Stomach (tissue), 9 donors: ENCODE results near the gene UBAC2. TPM values are rescaled to one million over a fixed set of nuclear protein-coding genes. Genes with fewer than 3 reads are reported as not detected.

Source experiments
- DNase-seq, 2 donors: peaks; one replicate each; pipeline versions ENCODE4 v3.0.0 to v3.0.0-alpha.2; 2013 to 2019
- H3K27ac ChIP-seq, 5 donors: fragments of 200-600 bp in 4 of 5; sonication (generic) in 4 of 5; one replicate each; pipeline ENCODE4 v1.5.1; 2013 to 2019; ENCODE audit warnings: mild to moderate bottlenecking in 1 of 5, moderate library complexity in 1 of 5
- H3K27me3 ChIP-seq, 3 donors: fragments of 200-600 bp; sonication (generic); one replicate each; pipeline ENCODE4 v1.5.1; 2017 to 2019; ENCODE audit warnings: mixed run types in 1 of 3
- H3K36me3 ChIP-seq, 4 donors: fragments of 200-600 bp; sonication (generic); 1 replicate in 3 of 4; 2 replicates in 1 of 4; pipeline ENCODE4 v1.5.1; 2016 to 2019
- H3K4me1 ChIP-seq, 4 donors: fragments of 200-600 bp; sonication (generic); one replicate each; pipeline ENCODE4 v1.5.1; 2016 to 2019
- H3K4me3 ChIP-seq, 4 donors: fragments of 200-600 bp; sonication (generic) in 3 of 4; one replicate each; pipeline ENCODE4 v1.5.1; 2016 to 2019; ENCODE audit warnings: mild to moderate bottlenecking in 1 of 4
- H3K9me3 ChIP-seq, 4 donors: fragments of 200-600 bp; sonication (generic); one replicate each; pipeline ENCODE4 v1.5.1; 2016 to 2019
- EP300 ChIP-seq: sonication (generic); formaldehyde crosslinking; IDR thresholded peaks from one replicate; pipeline ENCODE4 v1.6.1; 2017; ENCODE audit warnings: antibody characterized with exemption
- POLR2A ChIP-seq, 4 donors: fragments of 450-650 bp; IDR thresholded peaks; one replicate each; pipeline ENCODE4 v1.6.1; 2016; ENCODE audit warnings: antibody characterized with exemption in 4 of 4, control low read depth in 2 of 4, mild to moderate bottlenecking in 1 of 4, moderate library complexity in 1 of 4
- POLR2AphosphoS5 ChIP-seq, 3 donors: sonication (generic); formaldehyde crosslinking; IDR thresholded peaks; one replicate each; pipeline ENCODE4 v1.6.1; 2016; ENCODE audit warnings: antibody characterized with exemption in 3 of 3
- WGBS, 5 donors: extraction: QIAGEN DNeasy Blood & Tissue Kit in 3 of 5; methylation state at CpG; one replicate each; pipeline versions ENCODE4 v1.1.5 to v1.1.7; 2013 to 2018; 5-methylcytosine and 5-hydroxymethylcytosine counted together
- intact Hi-C: fragments of 100-400 bp; cut with DNase I; formaldehyde crosslinking; loops from one replicate; pipeline ENCODE4 v1.15.1; 2023; ENCODE audit warnings: low total_unique reads
- polyA plus RNA-seq, 3 donors: library from polyadenylated mRNA; stranded (reverse); fragments of 200-250 nt; gene quantifications; one replicate each; pipeline ENCODE4 v1.2.3, GENCODE V29; 2013
- total RNA-seq, 5 donors: library from RNA; depleted of rRNA; stranded (reverse); fragments of >200 nt; gene quantifications; one replicate each; pipeline versions ENCODE4 v1.1.0 to v1.2.3, GENCODE V29; 2014 to 2016
- TF ChIP-seq, protein P1 (sequence below), 7 experiments: fragments of 450-650 bp in 4 of 7; fragments of 200-600 bp in 3 of 7; sonication (generic) in 3 of 7; IDR thresholded peaks; one replicate each; pipeline ENCODE4 v1.5.1; 2016 to 2019; ENCODE audit warnings: antibody characterized with exemption in 7 of 7, control low read depth in 2 of 7, mild to moderate bottlenecking in 1 of 7
- donor health status: healthy with polysubstance abuse.
- donor health status: Bipolar disorder and iron deficiency.
- donor health status: healthy.

Gene UBAC2
- total and polyA plus RNA-seq, 8 donors, result 18.1 to 68.8 (median 40.1) TPM

DNA sequence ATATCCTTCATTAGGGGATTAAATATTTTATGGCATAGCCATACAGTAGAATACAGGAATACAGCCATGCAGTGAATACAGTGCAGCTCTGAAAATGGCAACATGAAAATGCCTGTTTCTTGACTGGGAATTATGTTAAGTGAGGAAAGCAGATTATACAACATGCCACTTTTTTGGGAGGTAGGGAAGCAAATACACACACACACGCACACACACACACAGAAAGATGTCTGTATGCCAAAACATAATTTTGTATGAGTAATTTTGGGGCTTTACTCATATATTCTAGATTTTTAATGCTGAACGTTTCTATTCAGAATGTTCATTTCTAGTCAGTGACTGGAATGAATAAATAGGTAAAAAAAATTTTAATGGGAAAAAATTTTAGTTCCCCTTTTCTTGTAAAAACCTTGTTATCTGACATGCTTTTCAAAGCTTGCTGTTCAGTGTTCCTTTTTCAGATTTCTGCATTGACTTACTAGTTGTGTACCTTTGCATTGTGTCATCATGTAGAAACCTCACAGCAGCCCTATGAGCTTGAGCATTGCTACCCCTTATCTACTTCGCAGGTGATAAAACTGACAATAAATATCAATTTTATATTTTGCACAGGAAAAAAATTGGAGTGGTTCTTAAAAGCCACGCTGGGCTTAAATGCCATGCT, 98.7 kb downstream of the UBAC2 start:
- 75 to 86% (median 80%) methylated on average over 4 of the region's 4 CpGs for WGBS, 5 donors
- H3K4me1 ChIP-seq, result peaks cover 6 to 66% (median 29%) of the 10 kb centered on the region in 4 donors
- peak overlapping the region in 1 of 5 donors; percentile 17 for H3K27ac ChIP-seq

DNA sequence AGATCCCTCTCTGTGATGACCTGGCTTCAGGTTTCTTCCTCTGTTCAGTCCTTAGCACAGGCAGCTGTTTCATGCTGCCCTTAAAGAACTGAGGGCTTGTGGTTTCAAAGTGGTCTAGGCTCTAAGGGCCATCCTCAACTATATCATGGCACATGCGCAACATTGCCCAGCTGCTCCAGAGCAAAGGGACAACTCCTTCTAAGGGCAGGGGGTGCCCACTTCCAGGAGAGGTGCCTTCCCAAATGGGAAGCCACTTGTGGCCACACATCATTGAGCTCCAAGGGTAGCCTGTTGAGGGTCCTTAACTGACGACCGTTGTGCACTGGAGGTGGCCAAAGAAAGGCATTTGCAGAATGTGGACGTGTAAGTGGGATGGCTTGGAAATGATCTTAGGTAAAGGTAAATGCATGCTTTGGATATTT, 99.3 kb downstream of the UBAC2 start:
- intact Hi-C loops, result no loop called here
- no peak overlapping the region for H3K27ac ChIP-seq
- 87 to 95% (median 92%) methylated on average over 4 of the region's 4 CpGs for WGBS, 5 donors
- no peak overlapping the region for H3K4me3 ChIP-seq
- H3K4me1 ChIP-seq, result peaks cover 6 to 65% (median 29%) of the 10 kb centered on the region in 4 donors
- H3K36me3 ChIP-seq, result peaks cover 0 to 9% (median 9%) of the 10 kb centered on the region in 4 donors
- H3K9me3 ChIP-seq, result no peaks in the 10 kb centered on the region
- DNase-seq, result no peak
- H3K27me3 ChIP-seq, result no peaks in the 10 kb centered on the region
- TF ChIP-seq, protein P1, sequence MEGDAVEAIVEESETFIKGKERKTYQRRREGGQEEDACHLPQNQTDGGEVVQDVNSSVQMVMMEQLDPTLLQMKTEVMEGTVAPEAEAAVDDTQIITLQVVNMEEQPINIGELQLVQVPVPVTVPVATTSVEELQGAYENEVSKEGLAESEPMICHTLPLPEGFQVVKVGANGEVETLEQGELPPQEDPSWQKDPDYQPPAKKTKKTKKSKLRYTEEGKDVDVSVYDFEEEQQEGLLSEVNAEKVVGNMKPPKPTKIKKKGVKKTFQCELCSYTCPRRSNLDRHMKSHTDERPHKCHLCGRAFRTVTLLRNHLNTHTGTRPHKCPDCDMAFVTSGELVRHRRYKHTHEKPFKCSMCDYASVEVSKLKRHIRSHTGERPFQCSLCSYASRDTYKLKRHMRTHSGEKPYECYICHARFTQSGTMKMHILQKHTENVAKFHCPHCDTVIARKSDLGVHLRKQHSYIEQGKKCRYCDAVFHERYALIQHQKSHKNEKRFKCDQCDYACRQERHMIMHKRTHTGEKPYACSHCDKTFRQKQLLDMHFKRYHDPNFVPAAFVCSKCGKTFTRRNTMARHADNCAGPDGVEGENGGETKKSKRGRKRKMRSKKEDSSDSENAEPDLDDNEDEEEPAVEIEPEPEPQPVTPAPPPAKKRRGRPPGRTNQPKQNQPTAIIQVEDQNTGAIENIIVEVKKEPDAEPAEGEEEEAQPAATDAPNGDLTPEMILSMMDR (IDR thresholded peaks at IDR 0.05), result no peak
- no peak for TF ChIP-seq POLR2AphosphoS5 (IDR thresholded peaks at IDR 0.05)
- TF ChIP-seq POLR2A (IDR thresholded peaks at IDR 0.05), result no peak
- no peak for TF ChIP-seq EP300

More for the DNA sequence above, 98.7 kb downstream of the UBAC2 start:
- peaks cover 0 to 10% (median 9%) of the 10 kb centered on the region in 4 donors for H3K36me3 ChIP-seq
- DNase-seq, result no peak
- H3K4me3 ChIP-seq, result no peak overlapping the region
- TF ChIP-seq, protein P1 (IDR thresholded peaks at IDR 0.05), result no peak
- no peak for TF ChIP-seq POLR2A (IDR thresholded peaks at IDR 0.05)
- no peak for TF ChIP-seq EP300
- TF ChIP-seq POLR2AphosphoS5 (IDR thresholded peaks at IDR 0.05), result no peak
- H3K9me3 ChIP-seq, result no peaks in the 10 kb centered on the region
- H3K27me3 ChIP-seq, result no peaks in the 10 kb centered on the region
- intact Hi-C loops, result no loop called here

DNA sequence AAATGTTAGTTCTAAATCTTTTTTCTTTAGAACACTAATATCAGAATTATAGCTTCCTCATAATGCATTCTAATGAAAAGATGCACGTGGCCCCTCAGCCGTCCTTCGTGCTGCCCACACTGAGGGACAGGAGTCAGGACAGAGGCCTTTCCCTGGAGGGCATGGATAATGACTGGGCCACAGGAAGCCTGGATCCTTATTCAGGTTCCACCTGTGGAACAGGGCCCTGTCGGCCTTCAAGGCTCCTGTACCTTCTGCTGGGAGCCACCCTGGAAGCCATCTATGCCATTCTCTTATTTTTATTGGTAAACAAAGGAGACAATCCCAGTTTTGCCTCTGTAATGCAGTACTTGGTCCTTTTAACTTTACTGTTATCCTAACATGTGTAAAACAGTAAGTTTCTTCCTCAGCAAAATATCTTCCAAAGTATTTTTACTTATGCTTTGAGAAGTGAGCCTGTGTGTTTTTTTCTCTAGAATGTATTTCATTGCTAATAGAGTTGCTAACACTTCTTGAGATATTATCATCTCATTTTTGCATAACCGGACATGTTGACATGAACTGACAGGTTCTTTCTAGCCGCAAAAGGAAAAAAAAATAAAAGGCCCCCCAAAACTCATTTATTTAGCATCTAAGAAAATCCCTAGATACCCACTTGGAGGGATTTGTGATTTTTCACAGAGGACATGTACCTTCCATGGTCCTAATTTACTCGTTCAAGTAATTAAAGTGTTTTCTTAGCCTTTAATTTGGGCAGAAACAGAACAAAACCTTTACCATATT, 100.6 kb downstream of the UBAC2 start:
- Histone ChIP-seq H3K4me3 (no peak overlapping the region), H3K36me3 (no peaks in the 10 kb centered on the region), H3K27me3 (no peaks in the 10 kb centered on the region), H3K27ac (peak overlapping the region in 4 of 5 donors; percentile 26 to 65 (median 32)), H3K4me1 (peaks cover 0 to 52% (median 22%) of the 10 kb centered on the region in 4 donors), H3K9me3 (no peaks in the 10 kb centered on the region)
- TF ChIP-seq POLR2A (IDR thresholded peaks at IDR 0.05) (no peak), POLR2AphosphoS5 (IDR thresholded peaks at IDR 0.05) (no peak), EP300 (no peak)
- TF ChIP-seq, protein P1 (IDR thresholded peaks at IDR 0.05), result no peak
- intact Hi-C loops, result no loop called here
- DNase-seq, result no peak
- WGBS, 5 donors, result 81 to 92% (median 89%) methylated on average over 7 of the region's 7 CpGs

DNA sequence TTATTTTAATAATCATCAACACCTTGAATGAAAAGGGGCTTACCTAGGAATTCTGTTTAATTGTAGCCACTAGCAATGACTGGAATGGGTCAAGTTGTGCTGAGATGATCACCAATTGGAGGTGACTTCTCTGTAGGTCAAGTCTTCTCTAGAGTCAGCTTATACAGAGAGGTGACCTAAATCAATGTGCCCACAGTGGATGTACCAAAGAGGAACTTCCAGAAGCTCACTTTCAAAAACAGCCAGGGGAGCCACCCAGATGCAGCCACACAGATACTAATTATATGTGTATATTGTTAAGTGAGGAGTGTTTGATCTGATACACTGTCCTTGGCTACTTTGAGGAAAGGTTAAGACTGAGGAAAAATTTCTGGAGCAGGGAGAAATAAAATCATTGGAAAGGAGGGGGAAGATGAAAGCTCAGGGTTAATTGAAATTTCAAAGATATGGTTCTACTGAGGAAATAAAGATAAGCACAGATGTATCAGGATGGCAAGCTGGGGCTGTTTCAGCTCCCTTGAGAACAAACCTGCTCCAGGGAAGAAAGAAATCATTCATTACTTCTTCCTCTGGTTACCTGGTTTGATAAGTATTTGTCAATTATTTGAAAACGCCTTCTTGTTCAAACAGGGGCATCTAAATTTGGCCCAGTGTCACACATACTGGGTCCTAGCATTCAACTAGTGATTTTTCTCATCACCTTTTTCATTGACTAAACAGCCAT, 101.4 kb downstream of the UBAC2 start:
- Histone ChIP-seq H3K4me3 (no peak overlapping the region), H3K27me3 (no peaks in the 10 kb centered on the region), H3K27ac (peak overlapping the region in 2 of 5 donors; percentile 9 to 65), H3K9me3 (no peaks in the 10 kb centered on the region), H3K4me1 (peaks cover 0 to 46% (median 18%) of the 10 kb centered on the region in 4 donors), H3K36me3 (no peaks in the 10 kb centered on the region)
- 35 to 58% (median 45%) methylated on average over 1 of the region's 1 CpG for WGBS, 5 donors
- TF ChIP-seq POLR2A (IDR thresholded peaks at IDR 0.05), result no peak
- no peak for TF ChIP-seq POLR2AphosphoS5 (IDR thresholded peaks at IDR 0.05)
- TF ChIP-seq, protein P1 (IDR thresholded peaks at IDR 0.05), result no peak
- no peak for TF ChIP-seq EP300
- no peak for DNase-seq
- intact Hi-C loops, result no loop called here
